Fibroblast of pulmonary artery (primary cell): ENCODE results near the gene FHL1.

Source experiments
- DNase-seq: peaks from one replicate; pipeline ENCODE4 v3.0.0-alpha.2; 2010; ENCODE audit warnings: low read depth
- H3K4me3 ChIP-seq: replicated peaks from 2 replicates; pipeline ENCODE4 v1.5.1; 2011; ENCODE audit warnings: low read depth, mild to moderate bottlenecking, control low read depth, low read length, moderate library complexity
- TF ChIP-seq, protein P1 (sequence below): IDR thresholded peaks from 2 replicates; pipeline ENCODE4 v1.5.1; 2011; ENCODE audit warnings: mild to moderate bottlenecking, control low read depth, low read length, inconsistent platforms; ENCODE audit errors: missing control alignments

FHL1 gene

DNA sequence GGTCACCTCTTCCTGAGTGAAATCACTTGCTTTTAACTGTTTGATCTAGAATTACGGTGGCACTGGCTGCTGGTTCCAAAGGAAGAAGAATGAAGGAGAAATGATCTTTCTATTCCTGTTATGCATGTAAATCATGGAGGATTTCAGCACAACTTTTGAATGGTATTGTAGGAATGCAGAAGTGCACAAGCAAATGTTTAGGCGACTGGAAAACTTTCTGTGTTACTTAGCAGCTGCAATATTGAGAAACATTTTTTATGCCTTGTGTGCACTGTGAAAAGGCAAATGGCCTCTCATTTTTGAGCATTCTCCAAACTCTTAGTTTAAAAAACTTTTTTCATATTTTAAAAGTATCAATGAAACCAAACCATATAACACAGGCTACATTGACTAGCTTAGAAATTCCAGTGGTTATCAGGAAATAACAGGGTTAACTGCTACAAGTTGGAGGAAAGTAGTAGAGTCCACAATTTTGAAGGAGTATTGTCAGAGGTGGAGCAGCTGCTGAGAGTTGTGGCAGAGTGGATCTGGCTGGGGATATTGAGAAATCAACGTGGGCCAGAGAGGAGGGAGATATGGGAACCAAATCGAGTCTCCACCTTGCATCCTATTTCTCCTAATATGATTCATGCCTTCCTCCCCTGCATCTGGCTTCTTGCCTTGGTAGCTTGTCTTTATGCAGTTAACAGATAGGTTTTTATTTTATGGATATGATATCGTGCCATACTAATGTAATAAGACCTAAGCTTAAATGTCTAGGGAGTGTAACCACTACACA is 32.0 kb upstream of the FHL1 start:
- TF ChIP-seq, protein P1, sequence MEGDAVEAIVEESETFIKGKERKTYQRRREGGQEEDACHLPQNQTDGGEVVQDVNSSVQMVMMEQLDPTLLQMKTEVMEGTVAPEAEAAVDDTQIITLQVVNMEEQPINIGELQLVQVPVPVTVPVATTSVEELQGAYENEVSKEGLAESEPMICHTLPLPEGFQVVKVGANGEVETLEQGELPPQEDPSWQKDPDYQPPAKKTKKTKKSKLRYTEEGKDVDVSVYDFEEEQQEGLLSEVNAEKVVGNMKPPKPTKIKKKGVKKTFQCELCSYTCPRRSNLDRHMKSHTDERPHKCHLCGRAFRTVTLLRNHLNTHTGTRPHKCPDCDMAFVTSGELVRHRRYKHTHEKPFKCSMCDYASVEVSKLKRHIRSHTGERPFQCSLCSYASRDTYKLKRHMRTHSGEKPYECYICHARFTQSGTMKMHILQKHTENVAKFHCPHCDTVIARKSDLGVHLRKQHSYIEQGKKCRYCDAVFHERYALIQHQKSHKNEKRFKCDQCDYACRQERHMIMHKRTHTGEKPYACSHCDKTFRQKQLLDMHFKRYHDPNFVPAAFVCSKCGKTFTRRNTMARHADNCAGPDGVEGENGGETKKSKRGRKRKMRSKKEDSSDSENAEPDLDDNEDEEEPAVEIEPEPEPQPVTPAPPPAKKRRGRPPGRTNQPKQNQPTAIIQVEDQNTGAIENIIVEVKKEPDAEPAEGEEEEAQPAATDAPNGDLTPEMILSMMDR = no peak
- DNase-seq = peak; percentile 49
- no peak overlapping the region for H3K4me3 ChIP-seq

GRCh38 chrX:136115904-136116297 is 31.4 kb upstream of the FHL1 start:
- TF ChIP-seq, protein P1 = no peak
- no peak overlapping the region for H3K4me3 ChIP-seq
- no peak for DNase-seq

- TF ChIP-seq, protein P1 = no peak
- no peak overlapping the region for H3K4me3 ChIP-seq
- DNase-seq = peak; percentile 33
Observed at GRCh38 chrX:136121788-136122187, 25.5 kb upstream of the FHL1 start.

DNA sequence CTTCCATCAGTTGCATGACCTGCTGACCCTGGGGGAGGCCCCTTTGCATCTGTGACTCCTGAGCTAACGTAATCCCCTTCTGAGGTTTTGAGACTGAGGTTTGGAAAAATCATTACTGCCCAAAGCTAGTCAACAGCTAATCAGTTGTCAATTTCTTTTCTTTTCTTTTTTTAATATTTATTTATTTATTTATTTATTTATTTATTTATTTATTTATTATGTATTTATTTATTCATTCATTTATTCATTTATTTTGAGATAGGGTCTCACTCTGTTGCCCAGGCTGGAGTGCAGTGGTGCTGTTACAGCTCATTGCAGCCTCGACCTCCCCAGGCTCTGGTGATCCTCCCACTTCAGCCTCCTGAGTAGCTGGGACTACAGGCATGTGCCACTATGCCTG is 25.1 kb upstream of the FHL1 start:
- TF ChIP-seq, protein P1 = no peak
- no peak for DNase-seq
- no peak overlapping the region for H3K4me3 ChIP-seq

- no peak for DNase-seq
- TF ChIP-seq, protein P1 = no peak
- no peak overlapping the region for H3K4me3 ChIP-seq
Observed at GRCh38 chrX:136125106-136125505, 22.2 kb upstream of the FHL1 start.

DNA sequence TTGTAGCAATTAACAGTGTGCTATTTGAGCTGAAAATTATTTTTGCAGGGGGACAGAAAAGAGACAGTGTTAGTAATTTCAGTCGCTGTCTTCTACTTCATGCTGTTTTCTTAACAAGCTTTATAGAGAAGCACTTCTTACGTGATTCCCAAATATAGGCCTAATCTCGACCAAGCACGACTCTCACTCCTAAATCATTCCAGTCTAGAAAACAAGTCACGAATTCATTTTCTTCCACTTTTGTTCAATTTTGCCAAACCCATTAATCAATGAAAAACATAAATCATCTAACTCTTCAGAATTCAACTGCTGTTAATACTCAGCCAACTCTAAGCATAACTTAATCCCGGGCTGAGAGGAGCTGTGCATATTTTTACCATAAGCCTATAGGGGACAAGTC is 21.0 kb upstream of the FHL1 start:
- TF ChIP-seq, protein P1 = no peak
- no peak overlapping the region for H3K4me3 ChIP-seq
- no peak for DNase-seq

DNA sequence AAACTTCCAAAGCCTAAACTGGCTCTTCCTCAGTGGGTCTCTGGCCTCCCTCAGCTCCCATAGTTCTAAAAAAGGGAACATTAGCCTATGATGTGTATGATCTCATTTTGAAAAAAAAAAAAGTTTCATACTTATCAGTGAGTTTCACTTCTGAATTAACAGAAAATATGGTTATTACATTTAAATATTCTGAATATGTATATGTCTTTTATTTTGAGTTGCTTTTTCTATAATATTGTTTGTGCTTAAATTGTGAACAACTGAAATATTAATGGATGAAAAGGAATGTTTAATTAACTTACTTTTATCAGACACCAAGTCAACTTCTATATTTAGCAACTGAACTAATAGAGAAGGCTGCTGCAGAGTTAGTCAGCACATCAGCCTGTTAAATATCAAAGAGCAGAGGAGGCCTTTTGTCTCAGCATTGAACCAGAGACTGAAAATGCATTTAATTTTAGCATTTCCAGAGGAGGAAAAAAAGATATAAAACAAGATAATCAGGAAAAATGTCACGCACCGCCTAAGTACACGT is 20.4 kb upstream of the FHL1 start:
- H3K4me3 ChIP-seq = no peak overlapping the region
- DNase-seq = no peak
- TF ChIP-seq, protein P1 = no peak
